WERI-Rb-1 (cell line): ENCODE results near the gene NCBP2L.

Source experiments
- DNase-seq: peaks from one replicate; pipeline ENCODE4 v3.0.0-alpha.2; 2020
- H3K27ac ChIP-seq: fragments of 250-450 bp; sonication (Bioruptor Pico); 2 replicates; pipeline ENCODE4 v1.5.1; 2020; ENCODE audit warnings: mild to moderate bottlenecking, moderate library complexity
- H3K27me3 ChIP-seq: fragments of 250-450 bp; sonication (Bioruptor Pico); 2 replicates; pipeline ENCODE4 v1.5.1; 2021; ENCODE audit warnings: mild to moderate bottlenecking, low read depth, moderate library complexity; ENCODE audit not compliant: insufficient read depth, severe bottlenecking
- H3K36me3 ChIP-seq: fragments of 250-450 bp; sonication (Bioruptor Pico); 2 replicates; pipeline ENCODE4 v1.5.1; 2020; ENCODE audit warnings: mild to moderate bottlenecking, moderate library complexity
- H3K4me3 ChIP-seq: 2 replicates; pipeline ENCODE4 v1.5.1; 2011; ENCODE audit warnings: low read depth, mild to moderate bottlenecking, control low read depth, low read length
- H3K9me3 ChIP-seq: fragments of 250-450 bp; sonication (Bioruptor Pico); 2 replicates; pipeline ENCODE4 v1.5.1; 2021; ENCODE audit warnings: mild to moderate bottlenecking, moderate library complexity; ENCODE audit not compliant: severe bottlenecking
- TF ChIP-seq, protein P1 (sequence below): IDR thresholded peaks from 2 replicates; pipeline ENCODE4 v1.5.1; 2011; ENCODE audit warnings: low read depth, mild to moderate bottlenecking, control low read depth, inconsistent platforms, low read length

Gene NCBP2L

GRCh38 chrX:107764845-107765608 is 12.5 kb upstream of the NCBP2L start:
- Histone ChIP-seq H3K36me3 (no peaks in the 10 kb centered on the region), H3K27me3 (peaks cover 11% of the 10 kb centered on the region), H3K4me3 (no peak overlapping the region), H3K27ac (no peak overlapping the region), H3K9me3 (no peaks in the 10 kb centered on the region)
- DNase-seq: no peak
- TF ChIP-seq, protein P1, sequence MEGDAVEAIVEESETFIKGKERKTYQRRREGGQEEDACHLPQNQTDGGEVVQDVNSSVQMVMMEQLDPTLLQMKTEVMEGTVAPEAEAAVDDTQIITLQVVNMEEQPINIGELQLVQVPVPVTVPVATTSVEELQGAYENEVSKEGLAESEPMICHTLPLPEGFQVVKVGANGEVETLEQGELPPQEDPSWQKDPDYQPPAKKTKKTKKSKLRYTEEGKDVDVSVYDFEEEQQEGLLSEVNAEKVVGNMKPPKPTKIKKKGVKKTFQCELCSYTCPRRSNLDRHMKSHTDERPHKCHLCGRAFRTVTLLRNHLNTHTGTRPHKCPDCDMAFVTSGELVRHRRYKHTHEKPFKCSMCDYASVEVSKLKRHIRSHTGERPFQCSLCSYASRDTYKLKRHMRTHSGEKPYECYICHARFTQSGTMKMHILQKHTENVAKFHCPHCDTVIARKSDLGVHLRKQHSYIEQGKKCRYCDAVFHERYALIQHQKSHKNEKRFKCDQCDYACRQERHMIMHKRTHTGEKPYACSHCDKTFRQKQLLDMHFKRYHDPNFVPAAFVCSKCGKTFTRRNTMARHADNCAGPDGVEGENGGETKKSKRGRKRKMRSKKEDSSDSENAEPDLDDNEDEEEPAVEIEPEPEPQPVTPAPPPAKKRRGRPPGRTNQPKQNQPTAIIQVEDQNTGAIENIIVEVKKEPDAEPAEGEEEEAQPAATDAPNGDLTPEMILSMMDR: no peak

- Histone ChIP-seq H3K27me3 (peaks cover 12% of the 10 kb centered on the region), H3K27ac (no peak overlapping the region), H3K36me3 (no peaks in the 10 kb centered on the region), H3K4me3 (no peak overlapping the region), H3K9me3 (no peaks in the 10 kb centered on the region)
- no peak for DNase-seq
- TF ChIP-seq, protein P1: no peak
These were observed 10.9 kb upstream of the NCBP2L start for GRCh38 chrX:107766470-107767150.

DNA sequence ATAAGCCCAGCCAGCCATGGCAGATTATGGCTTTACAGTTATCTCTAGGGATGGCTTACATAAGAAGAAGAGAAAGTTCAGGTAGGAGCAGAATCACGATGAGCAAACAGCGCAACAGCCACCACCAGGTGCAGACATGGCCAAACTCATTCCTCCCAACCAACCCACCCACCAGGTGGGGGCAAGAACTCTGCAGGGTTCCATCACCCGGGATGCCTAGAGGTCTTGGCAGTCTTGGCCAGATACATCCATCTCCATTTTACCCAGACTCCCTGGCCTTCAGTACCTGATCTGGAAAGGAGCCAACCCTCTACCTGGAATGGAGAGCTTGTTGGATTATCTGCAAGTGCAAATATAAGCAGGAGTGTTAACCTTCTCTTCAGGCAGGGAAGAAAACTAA is 9.5 kb upstream of the NCBP2L start:
- DNase-seq: no peak
- Histone ChIP-seq H3K36me3 (no peaks in the 10 kb centered on the region), H3K9me3 (no peaks in the 10 kb centered on the region), H3K4me3 (no peak overlapping the region), H3K27me3 (peaks cover 18% of the 10 kb centered on the region), H3K27ac (no peak overlapping the region)
- TF ChIP-seq, protein P1: no peak

GRCh38 chrX:107769581-107770317 is 7.8 kb upstream of the NCBP2L start:
- TF ChIP-seq, protein P1: no peak
- Histone ChIP-seq H3K4me3 (no peak overlapping the region), H3K27me3 (peaks cover 25% of the 10 kb centered on the region), H3K9me3 (no peaks in the 10 kb centered on the region), H3K27ac (no peak overlapping the region), H3K36me3 (no peaks in the 10 kb centered on the region)
- no peak for DNase-seq

GRCh38 chrX:107773206-107773605 is 4.3 kb upstream of the NCBP2L start:
- Histone ChIP-seq H3K36me3 (no peaks in the 10 kb centered on the region), H3K9me3 (no peaks in the 10 kb centered on the region), H3K27me3 (peaks cover 54% of the 10 kb centered on the region), H3K4me3 (no peak overlapping the region), H3K27ac (no peak overlapping the region)
- no peak for DNase-seq
- TF ChIP-seq, protein P1: no peak
